ENCODE measurements around the gene GABRA4. TPM values are rescaled to one million over a fixed set of nuclear protein-coding genes. Genes with fewer than 3 reads are reported as not detected.

GABRA4 gene
- total RNA-seq, 3 donors from 2014 or later: not detected

DNA sequence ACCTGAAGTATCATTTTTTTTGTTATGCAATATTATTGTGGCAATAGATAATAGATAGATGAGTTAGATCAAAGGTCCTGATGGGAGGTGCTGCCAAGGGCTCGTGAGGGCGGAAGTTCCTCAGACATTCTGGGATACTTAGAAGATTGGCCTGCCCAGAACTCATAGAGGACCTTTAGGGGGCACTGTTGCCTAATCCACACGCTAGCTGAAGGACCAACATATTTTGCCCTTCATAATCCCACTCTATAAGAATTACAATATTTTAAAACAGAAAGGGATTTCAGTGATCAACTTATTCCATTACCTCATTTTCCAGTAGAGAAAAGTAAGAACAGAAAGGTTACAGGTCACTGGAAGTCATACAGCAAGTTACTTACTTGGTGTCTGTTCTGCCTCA is 61.4 kb downstream of the GABRA4 start:
- Mint-ChIP-seq H3K4me1 (ENCODE audit: low read depth) (no peaks in the 10 kb centered on the region), H3K4me3 (no peak overlapping the region), H3K36me3 (ENCODE audit: insufficient read depth) (no peaks in the 10 kb centered on the region), H3K9me3 (no peaks in the 10 kb centered on the region), H3K27me3 (ENCODE audit: low read depth) (peaks cover 4% of the 10 kb centered on the region)
- ATAC-seq (no peak), DNase-seq (no peak)

DNA sequence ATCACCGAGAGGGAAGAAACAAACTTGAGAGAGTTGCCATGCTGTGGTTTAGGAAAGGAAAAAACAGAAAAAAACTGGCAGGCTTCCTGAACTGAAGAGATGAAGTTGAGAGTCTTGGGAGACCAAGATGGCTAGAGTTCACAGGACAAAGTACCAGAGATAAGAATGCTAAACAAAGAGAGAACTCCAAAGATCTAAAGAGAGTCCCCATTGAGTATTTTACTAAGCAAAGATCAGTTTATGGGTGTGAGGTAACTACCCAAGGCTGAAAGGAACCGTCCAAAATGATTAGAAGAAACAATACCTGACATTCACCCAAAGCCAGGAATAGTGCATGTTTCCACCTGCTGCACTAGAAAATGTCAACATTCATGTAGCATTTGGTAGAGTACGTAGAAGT is 62.5 kb downstream of the GABRA4 start:
- peaks cover 4% of the 10 kb centered on the region for H3K27me3 Mint-ChIP-seq (ENCODE audit: low read depth)
- no peaks in the 10 kb centered on the region for H3K36me3 Mint-ChIP-seq (ENCODE audit: insufficient read depth)
- DNase-seq (no peak), ATAC-seq (no peak)
- no peak overlapping the region for H3K4me3 Mint-ChIP-seq
- no peaks in the 10 kb centered on the region for H3K4me1 Mint-ChIP-seq (ENCODE audit: low read depth)
- H3K9me3 Mint-ChIP-seq: no peaks in the 10 kb centered on the region

DNA sequence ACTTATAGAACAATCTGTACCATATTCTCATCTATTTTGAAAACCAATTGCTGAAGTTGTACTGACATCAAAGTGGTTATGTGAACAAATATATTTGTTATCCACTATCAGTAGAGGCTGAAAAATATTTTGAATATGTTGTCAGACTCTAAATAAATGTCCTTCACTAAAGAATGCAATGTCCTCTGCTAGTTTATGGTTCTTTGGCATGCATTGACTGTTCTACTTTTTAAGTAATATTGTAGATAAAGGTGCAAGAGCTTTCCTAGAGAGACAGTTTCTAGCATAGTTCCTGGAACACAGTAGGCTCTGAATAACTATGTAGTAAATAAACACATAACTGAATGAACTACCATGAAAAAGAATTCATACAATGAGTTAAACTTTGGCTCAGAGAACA is 66.2 kb downstream of the GABRA4 start:
- H3K9me3 Mint-ChIP-seq: no peaks in the 10 kb centered on the region

DNA sequence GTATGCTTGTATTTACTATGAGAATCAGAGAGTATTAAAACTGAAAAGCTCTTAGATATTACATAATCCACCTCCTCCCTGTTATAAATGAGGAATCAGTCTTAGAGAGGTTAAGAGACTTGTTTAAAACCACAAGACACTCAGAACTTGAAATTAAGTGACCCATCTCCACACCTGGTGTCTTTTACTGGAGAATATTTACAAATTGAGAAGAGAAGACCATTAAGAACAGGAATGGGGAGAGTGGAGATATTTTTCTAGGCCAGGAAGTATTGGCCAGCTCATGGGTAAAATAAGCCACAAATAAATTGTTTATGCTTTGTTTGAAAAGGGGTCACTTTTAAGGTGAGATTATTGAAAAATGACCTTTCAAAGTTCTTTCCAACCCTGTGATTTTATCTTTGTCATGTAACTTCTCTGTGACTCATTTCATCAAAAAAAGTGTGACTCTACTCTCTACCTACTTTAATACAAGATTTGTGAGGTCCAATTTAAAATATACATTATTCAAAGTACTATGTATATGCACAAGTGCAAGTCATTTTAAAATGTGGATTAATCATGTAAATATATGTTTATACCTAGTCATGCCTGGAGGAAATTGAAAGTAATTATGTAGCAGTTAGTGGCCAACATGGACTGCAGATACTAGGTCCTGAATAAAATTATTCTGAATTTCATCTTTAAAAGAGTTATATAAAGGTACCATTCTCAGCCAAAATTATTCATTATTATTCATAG is 68.4 kb downstream of the GABRA4 start:
- ATAC-seq (no peak), DNase-seq (no peak)
- no peaks in the 10 kb centered on the region for H3K9me3 Mint-ChIP-seq
- peaks cover 4% of the 10 kb centered on the region for H3K27me3 Mint-ChIP-seq (ENCODE audit: low read depth)
- H3K4me1 Mint-ChIP-seq (ENCODE audit: low read depth): no peaks in the 10 kb centered on the region
- H3K4me3 Mint-ChIP-seq: no peak overlapping the region
- no peaks in the 10 kb centered on the region for H3K36me3 Mint-ChIP-seq (ENCODE audit: insufficient read depth)

More for the DNA sequence above, 66.2 kb downstream of the GABRA4 start:
- no peaks in the 10 kb centered on the region for H3K4me1 Mint-ChIP-seq (ENCODE audit: low read depth)
- ATAC-seq (no peak), DNase-seq (no peak)
- H3K27me3 Mint-ChIP-seq (ENCODE audit: low read depth): peaks cover 4% of the 10 kb centered on the region
- H3K36me3 Mint-ChIP-seq (ENCODE audit: insufficient read depth): no peaks in the 10 kb centered on the region
- H3K4me3 Mint-ChIP-seq: no peak overlapping the region

DNA sequence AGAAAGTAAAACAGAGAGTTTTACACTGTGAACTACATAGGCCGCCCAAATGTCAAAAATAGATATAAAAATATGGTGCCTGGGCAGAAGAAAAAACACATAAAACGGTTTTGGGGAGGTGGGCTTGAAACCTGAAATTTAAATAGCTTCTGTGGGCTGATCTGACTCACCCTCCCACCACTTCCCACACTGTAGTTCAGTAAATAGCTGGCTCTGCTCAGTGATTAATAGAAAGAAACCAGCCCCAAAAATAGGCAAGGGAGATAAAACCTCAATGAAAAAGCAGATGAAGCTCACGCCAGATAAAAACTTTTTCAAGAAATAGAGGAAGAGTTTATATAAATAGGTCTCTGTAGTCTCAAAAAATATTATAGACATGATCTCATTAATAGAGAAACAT is 71.2 kb downstream of the GABRA4 start:
- no peaks in the 10 kb centered on the region for H3K36me3 Mint-ChIP-seq (ENCODE audit: insufficient read depth)
- H3K4me3 Mint-ChIP-seq: no peak overlapping the region
- no peak for DNase-seq
- no peaks in the 10 kb centered on the region for H3K4me1 Mint-ChIP-seq (ENCODE audit: low read depth)
- H3K9me3 Mint-ChIP-seq: no peaks in the 10 kb centered on the region
- H3K27me3 Mint-ChIP-seq (ENCODE audit: low read depth): no peaks in the 10 kb centered on the region
- ATAC-seq: no peak

DNA sequence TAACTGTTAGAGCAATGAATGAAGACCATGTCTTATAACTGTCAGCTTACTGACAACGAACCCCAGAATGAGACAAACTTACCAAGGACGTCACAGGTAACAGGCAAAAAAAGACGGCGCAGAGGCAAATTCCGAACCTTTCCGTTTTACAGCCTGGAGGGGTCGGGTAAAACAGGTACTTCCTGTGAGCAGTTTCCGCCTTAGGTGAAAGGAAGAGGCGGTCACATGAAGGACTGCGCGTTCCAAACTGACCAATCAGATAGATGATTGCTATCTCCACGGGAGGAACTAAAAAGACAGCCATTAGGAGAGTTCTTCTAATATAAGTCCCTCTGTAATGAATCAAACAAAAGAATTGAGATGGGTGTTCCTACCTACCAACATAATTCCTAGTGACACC is 84.3 kb downstream of the GABRA4 start, which contains the start of gene COX7B2:
Gene COX7B2 (minus strand): TSS at position 168 of the 400 bp plus-strand sequence. CDS start 174,053 bp downstream, outside the sequence.
- Mint-ChIP-seq H3K27me3 (ENCODE audit: low read depth) (no peaks in the 10 kb centered on the region), H3K4me1 (ENCODE audit: low read depth) (no peaks in the 10 kb centered on the region)
- ATAC-seq: no peak

DNA sequence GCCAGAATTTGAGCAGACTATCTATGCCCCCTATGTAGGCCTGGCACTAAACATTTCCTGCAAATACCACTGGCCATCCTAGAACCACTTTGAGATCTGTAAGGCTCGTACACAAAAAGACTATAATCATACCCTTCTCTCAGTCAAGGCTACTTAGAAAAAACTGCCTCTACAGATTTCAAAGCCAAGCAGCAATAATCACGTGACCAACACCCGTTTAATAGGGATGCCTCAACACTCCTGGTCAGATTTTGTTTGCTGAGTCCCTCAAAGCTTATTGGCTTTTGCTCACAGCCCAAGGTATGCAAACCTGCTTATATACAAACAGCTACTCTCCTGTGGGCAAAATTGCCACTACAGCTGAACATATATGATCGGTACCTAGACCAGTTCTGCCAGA is 85.2 kb downstream of the GABRA4 start:
- no peak for ATAC-seq
- Mint-ChIP-seq H3K27me3 (ENCODE audit: low read depth) (no peaks in the 10 kb centered on the region), H3K4me3 (no peak overlapping the region), H3K36me3 (ENCODE audit: insufficient read depth) (no peaks in the 10 kb centered on the region), H3K9me3 (no peaks in the 10 kb centered on the region), H3K4me1 (ENCODE audit: low read depth) (no peaks in the 10 kb centered on the region)
- no peak for DNase-seq

More for the DNA sequence above, 84.3 kb downstream of the GABRA4 start, which contains the start of gene COX7B2:
- H3K36me3 Mint-ChIP-seq (ENCODE audit: insufficient read depth): no peaks in the 10 kb centered on the region
- no peak within 1 kb of the TSS for H3K4me3 Mint-ChIP-seq
- H3K9me3 Mint-ChIP-seq: no peaks in the 10 kb centered on the region
- DNase-seq: no peak

DNA sequence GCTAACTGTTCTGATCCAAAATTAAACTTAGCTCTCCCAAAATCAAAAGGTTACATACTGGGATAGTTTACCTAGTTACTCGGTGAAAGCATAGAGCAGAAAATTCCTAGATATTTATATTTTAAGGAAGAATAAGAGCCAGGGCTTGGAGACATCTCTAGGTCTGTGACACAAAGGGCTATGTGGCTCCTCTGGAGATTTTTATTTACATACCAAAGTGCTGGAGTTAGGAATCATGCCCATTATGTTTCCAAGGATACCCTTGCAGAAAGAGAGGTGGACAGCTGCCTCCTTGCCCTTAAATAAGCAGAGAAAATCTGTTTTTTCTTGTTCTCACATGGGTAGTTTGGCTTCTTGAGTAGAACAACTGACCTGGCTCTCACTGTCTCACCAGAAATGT is 93.3 kb downstream of the GABRA4 start:
- H3K4me1 Mint-ChIP-seq (ENCODE audit: low read depth): no peaks in the 10 kb centered on the region
- no peak for ATAC-seq

DNA sequence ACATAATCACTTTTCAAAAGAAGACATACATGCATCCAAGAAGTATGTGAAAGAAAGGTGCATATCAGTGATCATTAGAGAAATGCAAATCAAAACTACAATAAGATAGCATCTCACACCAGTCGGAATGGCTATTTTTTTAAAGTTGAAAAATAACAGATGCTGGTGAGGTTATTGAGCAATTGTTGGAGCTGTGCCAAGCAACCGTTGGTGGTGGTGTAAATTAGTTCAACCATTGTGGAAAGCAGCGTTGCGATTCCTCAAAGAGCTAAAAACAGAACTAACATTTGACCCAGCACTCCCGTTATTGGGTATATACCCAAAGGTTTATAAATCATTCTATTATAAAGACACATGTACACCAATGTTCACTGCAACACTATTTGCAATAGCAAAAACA is 98.6 kb downstream of the GABRA4 start:
- H3K4me1 Mint-ChIP-seq (ENCODE audit: low read depth): no peaks in the 10 kb centered on the region
- H3K9me3 Mint-ChIP-seq: peaks cover 4% of the 10 kb centered on the region
- DNase-seq (no peak), ATAC-seq (no peak)
- no peak overlapping the region for H3K4me3 Mint-ChIP-seq
- H3K36me3 Mint-ChIP-seq (ENCODE audit: insufficient read depth): no peaks in the 10 kb centered on the region
- no peaks in the 10 kb centered on the region for H3K27me3 Mint-ChIP-seq (ENCODE audit: low read depth)

More for the DNA sequence above, 93.3 kb downstream of the GABRA4 start:
- DNase-seq: no peak
- no peak overlapping the region for H3K4me3 Mint-ChIP-seq
- no peaks in the 10 kb centered on the region for H3K9me3 Mint-ChIP-seq
- no peaks in the 10 kb centered on the region for H3K27me3 Mint-ChIP-seq (ENCODE audit: low read depth)
- H3K36me3 Mint-ChIP-seq (ENCODE audit: insufficient read depth): no peaks in the 10 kb centered on the region

DNA sequence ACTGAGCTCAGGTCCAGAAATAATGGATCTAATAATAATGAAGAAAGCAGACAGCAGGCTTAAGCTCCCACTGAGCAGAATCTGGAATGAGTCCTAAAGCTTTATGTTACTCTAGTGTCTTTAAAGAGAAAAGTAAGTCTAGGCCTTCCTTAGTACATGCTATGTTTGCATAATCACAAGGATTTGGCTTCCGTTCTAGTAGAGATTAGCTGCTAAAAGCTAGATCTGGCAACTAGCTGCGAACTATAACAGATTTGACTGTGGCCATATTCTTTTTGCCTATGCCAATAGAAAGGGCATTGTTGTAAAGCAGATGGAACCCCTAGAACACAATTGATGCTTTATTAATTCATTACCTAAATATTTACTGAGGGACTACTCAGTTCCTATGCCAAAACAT is 103.3 kb downstream of the GABRA4 start:
- Mint-ChIP-seq H3K36me3 (ENCODE audit: insufficient read depth) (no peaks in the 10 kb centered on the region), H3K4me3 (no peak overlapping the region), H3K9me3 (peaks cover 4% of the 10 kb centered on the region), H3K27me3 (ENCODE audit: low read depth) (no peaks in the 10 kb centered on the region), H3K4me1 (ENCODE audit: low read depth) (no peaks in the 10 kb centered on the region)
- ATAC-seq: no peak
- no peak for DNase-seq

DNA sequence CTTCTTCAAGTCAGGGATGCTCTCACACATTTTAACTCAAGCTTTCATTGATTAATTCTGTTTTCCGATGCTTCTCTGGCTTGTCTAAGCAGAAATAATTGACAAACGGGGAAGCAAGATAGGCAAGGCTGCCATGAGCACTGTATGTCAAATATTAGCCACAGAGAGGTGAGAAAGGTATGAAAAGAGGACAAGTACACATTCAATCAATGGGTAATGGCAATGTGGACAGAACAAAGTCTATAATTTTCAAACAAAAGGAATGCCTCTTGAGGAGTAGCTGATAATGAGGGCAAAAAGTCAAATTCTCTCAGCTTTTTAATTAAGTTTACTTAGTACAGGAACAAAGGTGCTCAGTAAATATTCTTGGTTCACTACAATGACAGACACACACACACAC is 104.0 kb downstream of the GABRA4 start:
- DNase-seq: no peak
- Mint-ChIP-seq H3K4me1 (ENCODE audit: low read depth) (no peaks in the 10 kb centered on the region), H3K4me3 (no peak overlapping the region), H3K27me3 (ENCODE audit: low read depth) (no peaks in the 10 kb centered on the region), H3K9me3 (peaks cover 4% of the 10 kb centered on the region), H3K36me3 (ENCODE audit: insufficient read depth) (no peaks in the 10 kb centered on the region)
- ATAC-seq: no peak

DNA sequence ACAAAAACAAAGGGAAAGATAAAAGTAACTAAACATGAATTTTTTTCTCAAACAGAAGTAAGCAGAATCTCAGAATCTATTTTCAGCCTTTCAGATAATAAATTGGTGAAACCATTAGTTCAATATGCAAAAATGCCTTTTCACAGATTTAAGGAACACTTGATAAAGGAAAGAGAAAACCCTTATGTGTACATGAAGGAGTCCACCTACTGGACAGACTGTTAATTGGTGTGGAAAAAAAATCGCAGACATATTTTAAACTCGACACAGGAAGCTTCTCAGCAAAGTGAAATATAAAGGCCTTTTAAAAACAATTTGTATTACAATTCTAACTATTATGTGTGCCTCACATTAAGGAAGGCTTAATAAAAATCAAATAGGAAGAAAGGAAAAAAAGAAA is 106.7 kb downstream of the GABRA4 start:
- ATAC-seq (no peak), DNase-seq (no peak)
- Mint-ChIP-seq H3K36me3 (ENCODE audit: insufficient read depth) (no peaks in the 10 kb centered on the region), H3K9me3 (peaks cover 4% of the 10 kb centered on the region), H3K27me3 (ENCODE audit: low read depth) (no peaks in the 10 kb centered on the region), H3K4me1 (ENCODE audit: low read depth) (no peaks in the 10 kb centered on the region), H3K4me3 (no peak overlapping the region)

DNA sequence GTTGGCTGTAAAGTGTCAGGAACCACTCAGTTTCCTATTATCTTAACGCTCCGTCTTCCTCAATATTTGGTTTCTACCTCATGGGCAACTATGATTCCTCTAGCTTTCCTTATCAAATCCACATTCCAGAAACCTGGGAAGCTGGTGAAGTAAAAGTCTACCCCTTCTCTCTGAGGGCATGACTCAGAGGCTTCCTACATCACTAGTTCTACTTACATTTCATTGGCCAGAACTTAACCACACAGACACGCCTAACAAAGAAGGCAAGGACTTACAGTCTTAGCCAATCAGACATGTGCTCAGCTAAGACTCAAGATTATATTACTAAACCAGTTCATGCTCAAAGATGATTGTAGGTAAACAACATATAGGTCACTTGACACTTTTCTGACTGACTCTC is 114.7 kb downstream of the GABRA4 start:
- H3K36me3 Mint-ChIP-seq (ENCODE audit: insufficient read depth): no peaks in the 10 kb centered on the region
- ATAC-seq (no peak), DNase-seq (no peak)
- H3K4me1 Mint-ChIP-seq (ENCODE audit: low read depth): no peaks in the 10 kb centered on the region
- H3K4me3 Mint-ChIP-seq: no peak overlapping the region
- H3K27me3 Mint-ChIP-seq (ENCODE audit: low read depth): no peaks in the 10 kb centered on the region
- H3K9me3 Mint-ChIP-seq: no peaks in the 10 kb centered on the region

DNA sequence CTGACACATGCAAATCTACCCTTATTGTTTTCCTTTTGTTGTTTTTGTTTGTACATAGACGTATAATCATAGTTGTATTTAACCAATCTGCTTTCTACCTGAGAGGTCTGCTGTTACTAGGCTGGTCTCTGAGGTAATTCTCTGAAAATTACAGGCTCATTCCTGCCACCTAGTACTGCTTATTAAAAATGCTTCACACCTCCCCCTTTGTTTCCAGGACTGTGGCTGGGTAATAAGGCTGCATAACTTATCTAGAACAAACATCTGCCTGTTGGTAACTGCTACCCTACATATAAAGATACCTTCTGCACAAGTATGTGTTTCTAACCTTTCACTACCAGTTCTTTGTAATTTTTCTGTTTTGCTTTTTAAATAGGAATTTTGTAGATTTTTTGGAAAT is 118.6 kb downstream of the GABRA4 start:
- Mint-ChIP-seq H3K4me3 (no peak overlapping the region), H3K9me3 (no peaks in the 10 kb centered on the region), H3K4me1 (ENCODE audit: low read depth) (no peaks in the 10 kb centered on the region), H3K36me3 (ENCODE audit: insufficient read depth) (no peaks in the 10 kb centered on the region), H3K27me3 (ENCODE audit: low read depth) (no peaks in the 10 kb centered on the region)
- DNase-seq: no peak
- ATAC-seq: no peak

DNA sequence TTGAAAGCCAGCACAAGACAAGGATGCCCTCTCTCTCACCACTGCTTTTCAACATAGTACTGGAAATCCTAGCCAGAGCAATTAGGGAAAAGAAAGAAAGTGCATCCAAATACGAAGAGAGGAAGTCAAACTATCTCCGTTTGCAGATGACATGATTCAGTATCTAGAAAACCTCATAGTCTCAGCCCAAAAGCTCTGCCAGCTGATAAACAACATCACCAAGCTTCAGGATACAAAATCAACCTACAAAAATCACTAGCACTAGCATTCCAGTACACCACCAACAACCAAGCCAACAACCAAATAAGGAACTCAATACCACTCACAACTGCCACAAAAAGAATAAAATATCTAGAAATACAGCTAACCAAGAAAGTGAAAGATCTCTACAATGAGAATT is 123.0 kb downstream of the GABRA4 start:
- ATAC-seq (no peak), DNase-seq (no peak)
- no peaks in the 10 kb centered on the region for H3K9me3 Mint-ChIP-seq
- no peaks in the 10 kb centered on the region for H3K36me3 Mint-ChIP-seq (ENCODE audit: insufficient read depth)
- no peak overlapping the region for H3K4me3 Mint-ChIP-seq
- no peaks in the 10 kb centered on the region for H3K27me3 Mint-ChIP-seq (ENCODE audit: low read depth)
- H3K4me1 Mint-ChIP-seq (ENCODE audit: low read depth): no peaks in the 10 kb centered on the region

All from activated T-cell treated with anti-CD3 and anti-CD28 coated beads, Interleukin-2, amount 50 U/mL, for 4 hours (primary cell).